ENCODE results near the gene SNTG2. TPM values are rescaled to one million over a fixed set of nuclear protein-coding genes. Genes with fewer than 3 reads are reported as not detected.
A peak's percentile ranks its signal among the peaks of the same experiment; 100 is the strongest.

SNTG2 gene
- total RNA-seq, 1 experiment from 2014 or later, result not detected

- in situ Hi-C loops (cut with HindIII; ENCODE audit: low sequenced_read_pairs), result no loop called here
- no peak for DNase-seq (ENCODE audit: low spot score)
These were observed 358.9 kb downstream of the SNTG2 start for GRCh38 chr2:1309507-1309906.

GRCh38 chr2:1310202-1310601, 359.6 kb downstream of the SNTG2 start:
- no peak for DNase-seq (ENCODE audit: low spot score)
- in situ Hi-C loops (cut with HindIII; ENCODE audit: low sequenced_read_pairs), result no loop called here

- no peak for DNase-seq (ENCODE audit: low spot score)
- in situ Hi-C loops (cut with HindIII; ENCODE audit: low sequenced_read_pairs), result no loop called here
These were observed 360.2 kb downstream of the SNTG2 start for GRCh38 chr2:1310866-1311265.

- DNase-seq (ENCODE audit: low spot score), result no peak
- in situ Hi-C loops (cut with HindIII; ENCODE audit: low sequenced_read_pairs), result no loop called here
These were observed 362.7 kb downstream of the SNTG2 start for GRCh38 chr2:1313240-1313924.

GRCh38 chr2:1314254-1314653, 363.6 kb downstream of the SNTG2 start:
- in situ Hi-C loops (cut with HindIII; ENCODE audit: low sequenced_read_pairs), result no loop called here
- no peak for DNase-seq (ENCODE audit: low spot score)

- no peak for DNase-seq (ENCODE audit: low spot score)
- in situ Hi-C loops (cut with HindIII; ENCODE audit: low sequenced_read_pairs), result no loop called here
These were observed 367.8 kb downstream of the SNTG2 start for GRCh38 chr2:1318366-1319009.

GRCh38 chr2:1319393-1319792, 368.7 kb downstream of the SNTG2 start:
- DNase-seq (ENCODE audit: low spot score), result no peak
- in situ Hi-C loops (cut with HindIII; ENCODE audit: low sequenced_read_pairs), result no loop called here

GRCh38 chr2:1321321-1321720, 370.7 kb downstream of the SNTG2 start:
- in situ Hi-C loops (cut with HindIII; ENCODE audit: low sequenced_read_pairs), result no loop called here
- DNase-seq (ENCODE audit: low spot score), result peak; percentile 6

- in situ Hi-C loops (cut with HindIII; ENCODE audit: low sequenced_read_pairs), result no loop called here
- DNase-seq (ENCODE audit: low spot score), result no peak
These were observed 374.2 kb downstream of the SNTG2 start for GRCh38 chr2:1324884-1325283.

GRCh38 chr2:1328684-1329083, 378.0 kb downstream of the SNTG2 start:
- in situ Hi-C loops (cut with HindIII; ENCODE audit: low sequenced_read_pairs), result no loop called here
- DNase-seq (ENCODE audit: low spot score), result no peak

GRCh38 chr2:1339388-1340140, 388.9 kb downstream of the SNTG2 start:
- in situ Hi-C loops (cut with HindIII; ENCODE audit: low sequenced_read_pairs), result no loop called here

GRCh38 chr2:1340141-1340512, 389.5 kb downstream of the SNTG2 start:
- in situ Hi-C loops (cut with HindIII; ENCODE audit: low sequenced_read_pairs), result no loop called here
- DNase-seq (ENCODE audit: low spot score), result no peak

More at GRCh38 chr2:1339388-1340140, 388.9 kb downstream of the SNTG2 start:
- DNase-seq (ENCODE audit: low spot score), result no peak

- DNase-seq (ENCODE audit: low spot score), result no peak
- in situ Hi-C loops (cut with HindIII; ENCODE audit: low sequenced_read_pairs), result no loop called here
These were observed 390.9 kb downstream of the SNTG2 start for GRCh38 chr2:1341404-1342120.

- in situ Hi-C loops (cut with HindIII; ENCODE audit: low sequenced_read_pairs), result no loop called here
- DNase-seq (ENCODE audit: low spot score), result no peak
These were observed 398.1 kb downstream of the SNTG2 start for GRCh38 chr2:1348789-1349188.

- in situ Hi-C loops (cut with HindIII; ENCODE audit: low sequenced_read_pairs), result no loop called here
- no peak for DNase-seq (ENCODE audit: low spot score)
These were observed 399.5 kb downstream of the SNTG2 start for GRCh38 chr2:1350111-1350510.

- in situ Hi-C loops (cut with HindIII; ENCODE audit: low sequenced_read_pairs), result no loop called here
- no peak for DNase-seq (ENCODE audit: low spot score)
These were observed 402.5 kb downstream of the SNTG2 start for GRCh38 chr2:1353124-1353523.

GRCh38 chr2:1353543-1353942, 402.9 kb downstream of the SNTG2 start:
- in situ Hi-C loops (cut with HindIII; ENCODE audit: low sequenced_read_pairs), result no loop called here
- no peak for DNase-seq (ENCODE audit: low spot score)

- in situ Hi-C loops (cut with HindIII; ENCODE audit: low sequenced_read_pairs), result no loop called here
- no peak for DNase-seq (ENCODE audit: low spot score)
These were observed 409.5 kb downstream of the SNTG2 start for GRCh38 chr2:1360144-1360543.

- no peak for DNase-seq (ENCODE audit: low spot score)
- in situ Hi-C loops (cut with HindIII; ENCODE audit: low sequenced_read_pairs), result no loop called here
These were observed 410.1 kb downstream of the SNTG2 start for GRCh38 chr2:1360557-1361250.

Measured in G401 (cell line).